HCT116 (cell line): Measurements from ENCODE around the gene SLC35E2B. TPM values are rescaled to one million over a fixed set of nuclear protein-coding genes. Genes with fewer than 3 reads are reported as not detected.

ENCODE experiments used
- ATAC-seq: fragments of 200-7000 bp; cut with Tn5 transposase; 2 replicates; pipeline ENCODE4 v1.9.1; 2020; ENCODE audit warnings: mild to moderate bottlenecking, moderate library complexity
- BruUV-seq: library from RNA; stranded (reverse); fragments of 400-500 nt; replicated peaks from 2 replicates; lab custom pipeline; 2021; lab: Mats Ljungman, UMichigan
- CTCF ChIA-PET: fragments of 300-600 bp; sonication (Branson Sonifier 250); formaldehyde crosslinking; loops from one replicate; lab custom pipeline; 2021; ENCODE audit warnings: antibody characterized with exemption; lab: Charles Lee
- POLR2A ChIA-PET: fragments of 300-600, 350-600 bp; sonication (Branson Sonifier 250); formaldehyde crosslinking; loops from one replicate; lab custom pipeline; 2021; ENCODE audit warnings: antibody characterized with exemption; lab: Charles Lee
- RAD21 ChIA-PET, 2 experiments: fragments of 300-600 bp; sonication (Branson Sonifier 250); formaldehyde crosslinking; loops; one replicate each; lab custom pipeline; 2023; ENCODE audit warnings: low total read pairs in 2 of 2; ENCODE audit not compliant: uncharacterized antibody in 2 of 2, unreplicated experiment in 2 of 2, low non-redundant PET in 1 of 2; lab: Charles Lee
- DNase-seq: peaks from one replicate; pipeline ENCODE4 v3.0.0-alpha.2; 2010; ENCODE audit warnings: low read depth, low spot score
- H2AFZ ChIP-seq: fragments of 200-600 bp; shearing (Covaris generic), sonication (generic); 2 replicates; pipeline ENCODE4 v1.6.1; 2017; ENCODE audit warnings: low read depth, mixed run types, mixed read lengths, antibody characterized with exemption, low read length; ENCODE audit not compliant: poor library complexity, severe bottlenecking
- H3K27ac ChIP-seq: 2 replicates; pipeline ENCODE4 v1.5.1; 2012; ENCODE audit warnings: low read depth, low read length
- H3K27me3 ChIP-seq: fragments of 200-600 bp; sonication (generic); 2 replicates; pipeline ENCODE4 v1.6.1; 2016; ENCODE audit warnings: mixed run types, low read length, mixed read lengths; ENCODE audit not compliant: insufficient read depth
- H3K36me3 ChIP-seq, 2 experiments: fragments of 200-500 bp in 1 of 2; fragments of 200-600 bp in 1 of 2; sonication (Bioruptor generic) in 1 of 2; sonication (generic) in 1 of 2; 2 replicates each; pipeline versions ENCODE4 v1.5.1 to v1.6.1; 2014 to 2016; ENCODE audit warnings: low read length in 2 of 2, inconsistent platforms in 1 of 2, mixed read lengths in 1 of 2, mixed run types in 1 of 2; ENCODE audit not compliant: insufficient read depth in 2 of 2, control insufficient read depth in 1 of 2
- H3K4me1 ChIP-seq, 2 experiments: fragments of 200-600 bp in 1 of 2; sonication (generic) in 1 of 2; 2 replicates each; pipeline versions ENCODE4 v1.5.1 to v1.6.1; 2012 to 2017; ENCODE audit warnings: low read length in 2 of 2, inconsistent platforms in 1 of 2, mild to moderate bottlenecking in 1 of 2, mixed read lengths in 1 of 2, mixed run types in 1 of 2, moderate library complexity in 1 of 2; ENCODE audit not compliant: insufficient read depth in 2 of 2, control insufficient read depth in 1 of 2
- H3K4me2 ChIP-seq: fragments of 200-600 bp; sonication (generic); 2 replicates; pipeline ENCODE4 v1.6.1; 2017; ENCODE audit warnings: mixed run types, low read length, mixed read lengths
- H3K4me3 ChIP-seq, 2 experiments: fragments of 200-600 bp in 1 of 2; sonication (generic) in 1 of 2; replicated peaks in 1 of 2; 2 replicates each; pipeline ENCODE4 v1.5.1; 2011 to 2016; ENCODE audit warnings: low read length in 2 of 2, control low read depth in 1 of 2, low read depth in 1 of 2, mild to moderate bottlenecking in 1 of 2, mixed read lengths in 1 of 2, mixed run types in 1 of 2
- H3K79me2 ChIP-seq: fragments of 200-600 bp; sonication (generic); 2 replicates; pipeline ENCODE4 v1.6.1; 2017; ENCODE audit warnings: mild to moderate bottlenecking, mixed run types, low read length, moderate library complexity, mixed read lengths; ENCODE audit not compliant: insufficient read depth
- H3K9ac ChIP-seq: fragments of 200-600 bp; sonication (generic); 2 replicates; pipeline ENCODE4 v1.6.1; 2016; ENCODE audit warnings: low read length, mixed read lengths
- H3K9me2 ChIP-seq: fragments of 200-600 bp; sonication (generic), shearing (Covaris generic); 2 replicates; pipeline ENCODE4 v1.6.1; 2017; ENCODE audit warnings: mixed run types, mild to moderate bottlenecking, moderate library complexity; ENCODE audit not compliant: insufficient read depth
- H3K9me3 ChIP-seq, 2 experiments: fragments of 200-500 bp in 1 of 2; fragments of 200-600 bp in 1 of 2; sonication (Bioruptor generic) in 1 of 2; sonication (generic) in 1 of 2; 2 replicates each; pipeline ENCODE4 v1.6.1; 2014 to 2017; ENCODE audit warnings: low read length in 2 of 2, mixed read lengths in 2 of 2, inconsistent platforms in 1 of 2, low read depth in 1 of 2, mild to moderate bottlenecking in 1 of 2, mixed run types in 1 of 2, moderate library complexity in 1 of 2; ENCODE audit not compliant: control insufficient read depth in 1 of 2, insufficient read depth in 1 of 2
- H4K20me1 ChIP-seq: fragments of 200-600 bp; sonication (generic), shearing (Covaris generic); 2 replicates; pipeline ENCODE4 v1.6.1; 2017; ENCODE audit warnings: mixed run types, mild to moderate bottlenecking, moderate library complexity; ENCODE audit not compliant: insufficient read depth
- EGR1 ChIP-seq: IDR thresholded peaks from 2 replicates; pipeline ENCODE4 v1.6.1; 2012; ENCODE audit warnings: low read depth
- ELF1 ChIP-seq: IDR thresholded peaks from 2 replicates; pipeline ENCODE4 v1.6.1; 2012; ENCODE audit warnings: low read depth, borderline replicate concordance
- EZH2 ChIP-seq: fragments of 200-600 bp; sonication (generic); IDR thresholded peaks from 2 replicates; pipeline ENCODE4 v1.6.1; 2017; ENCODE audit warnings: antibody characterized with exemption, mixed run types
- JUND ChIP-seq: IDR thresholded peaks from 2 replicates; pipeline ENCODE4 v1.6.1; 2012
- POLR2A ChIP-seq: IDR thresholded peaks from 2 replicates; pipeline ENCODE4 v1.7.0; 2011; ENCODE audit warnings: borderline replicate concordance; ENCODE audit not compliant: insufficient read depth, insufficient read length; ENCODE audit errors: extremely low read depth
- POLR2AphosphoS5 ChIP-seq: IDR thresholded peaks from 2 replicates; pipeline ENCODE4 v1.6.1; 2011; ENCODE audit warnings: mild to moderate bottlenecking, low read depth, low read length, moderate library complexity
- SIN3A ChIP-seq: IDR thresholded peaks from 2 replicates; pipeline ENCODE4 v1.6.1; 2012; ENCODE audit warnings: low read depth
- SP1 ChIP-seq: IDR thresholded peaks from 2 replicates; pipeline ENCODE4 v1.6.1; 2012; ENCODE audit warnings: low read depth
- TCF7L2 ChIP-seq: IDR thresholded peaks from 2 replicates; pipeline ENCODE4 v1.7.0; 2011; ENCODE audit warnings: borderline replicate concordance, inconsistent platforms; ENCODE audit not compliant: insufficient read depth, insufficient read length; ENCODE audit errors: extremely low read depth
- intact Hi-C: fragments of 100-400 bp; cut with micrococcal nuclease; formaldehyde crosslinking; loops from 2 replicates; pipeline ENCODE4 v1.10.0; 2022
- total RNA-seq: library from RNA; stranded (reverse); gene quantifications from one replicate; pipeline ENCODE4 v1.2.1, GENCODE V29; 2021; ENCODE audit not compliant: unreplicated experiment
- TF ChIP-seq, protein P1 (sequence below): IDR thresholded peaks from 2 replicates; pipeline ENCODE4 v1.6.1; 2012
- TF ChIP-seq, protein P2 (sequence below): IDR thresholded peaks from 2 replicates; pipeline ENCODE4 v1.6.1; 2012; ENCODE audit warnings: low read depth
- TF ChIP-seq, protein P3 (sequence below), 3 experiments: fragments of 200-600 bp in 1 of 3; sonication (generic) in 1 of 3; IDR thresholded peaks in 2 of 3; conservative IDR thresholded peaks in 1 of 3; 2 replicates each; pipeline ENCODE4 v1.5.1; 2012 to 2017; ENCODE audit warnings: low read depth in 2 of 3, low read length in 2 of 3, antibody characterized with exemption in 1 of 3, borderline replicate concordance in 1 of 3, control low read depth in 1 of 3, mild to moderate bottlenecking in 1 of 3, mixed read lengths in 1 of 3, mixed run types in 1 of 3, moderate library complexity in 1 of 3; ENCODE audit not compliant: insufficient read depth in 1 of 3
- TF ChIP-seq, protein P4 (sequence below): IDR thresholded peaks from 2 replicates; pipeline ENCODE4 v1.6.1; 2012
- TF ChIP-seq, protein P5 (sequence below): IDR thresholded peaks from 2 replicates; pipeline ENCODE4 v1.6.1; 2011; ENCODE audit warnings: mild to moderate bottlenecking, low read length, moderate library complexity; ENCODE audit not compliant: insufficient replicate concordance; ENCODE audit errors: extremely low read depth

SLC35E2B gene
- total RNA-seq, 1 experiment from 2014 or later = 30.3 TPM

DNA sequence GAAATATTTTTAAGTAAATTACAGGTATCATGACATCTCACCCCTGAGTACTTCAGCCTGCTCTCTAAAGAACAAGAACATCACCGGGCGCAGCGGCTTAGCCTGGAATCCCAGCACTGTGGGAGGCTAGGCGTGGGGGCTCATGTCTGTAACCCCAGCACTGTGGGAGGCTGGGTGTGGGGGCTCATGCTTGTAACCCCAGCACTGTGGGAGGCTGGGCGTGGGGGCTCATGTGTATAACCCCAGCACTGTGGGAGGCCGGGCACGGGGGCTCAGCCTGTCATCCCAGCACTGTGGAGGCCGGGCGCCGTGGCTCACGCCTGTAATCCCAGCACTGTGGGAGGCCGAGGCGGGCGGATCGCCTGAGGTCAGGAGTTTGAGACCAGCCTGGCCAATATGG lies 26.1 kb downstream of the SLC35E2B start:
- Histone ChIP-seq H3K27me3 (no peaks in the 10 kb centered on the region), H3K27ac (no peak overlapping the region), H3K9ac (no peak overlapping the region), H4K20me1 (no peaks in the 10 kb centered on the region), H3K9me3 (no peaks in the 10 kb centered on the region), H3K79me2 (no peaks in the 10 kb centered on the region), H3K36me3 (peaks cover 0 to 7% of the 10 kb centered on the region in 2 experiments; a peak in 3 of 4 replicates), H3K4me2 (no peak overlapping the region), H3K4me1 (no peaks in the 10 kb centered on the region), H3K4me3 (no peak overlapping the region), H3K9me2 (no peaks in the 10 kb centered on the region), H2AFZ (no peak overlapping the region)
- no TSS peak for BruUV-seq
- ChIA-PET POLR2A (no interaction called here), CTCF (no interaction called here), RAD21 (no interaction called here)
- intact Hi-C loops = no loop called here
- DNase-seq (no peak), ATAC-seq (no peak)
- TF ChIP-seq, protein P1, sequence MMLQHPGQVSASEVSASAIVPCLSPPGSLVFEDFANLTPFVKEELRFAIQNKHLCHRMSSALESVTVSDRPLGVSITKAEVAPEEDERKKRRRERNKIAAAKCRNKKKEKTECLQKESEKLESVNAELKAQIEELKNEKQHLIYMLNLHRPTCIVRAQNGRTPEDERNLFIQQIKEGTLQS = no peak
- TF ChIP-seq, protein P2, sequence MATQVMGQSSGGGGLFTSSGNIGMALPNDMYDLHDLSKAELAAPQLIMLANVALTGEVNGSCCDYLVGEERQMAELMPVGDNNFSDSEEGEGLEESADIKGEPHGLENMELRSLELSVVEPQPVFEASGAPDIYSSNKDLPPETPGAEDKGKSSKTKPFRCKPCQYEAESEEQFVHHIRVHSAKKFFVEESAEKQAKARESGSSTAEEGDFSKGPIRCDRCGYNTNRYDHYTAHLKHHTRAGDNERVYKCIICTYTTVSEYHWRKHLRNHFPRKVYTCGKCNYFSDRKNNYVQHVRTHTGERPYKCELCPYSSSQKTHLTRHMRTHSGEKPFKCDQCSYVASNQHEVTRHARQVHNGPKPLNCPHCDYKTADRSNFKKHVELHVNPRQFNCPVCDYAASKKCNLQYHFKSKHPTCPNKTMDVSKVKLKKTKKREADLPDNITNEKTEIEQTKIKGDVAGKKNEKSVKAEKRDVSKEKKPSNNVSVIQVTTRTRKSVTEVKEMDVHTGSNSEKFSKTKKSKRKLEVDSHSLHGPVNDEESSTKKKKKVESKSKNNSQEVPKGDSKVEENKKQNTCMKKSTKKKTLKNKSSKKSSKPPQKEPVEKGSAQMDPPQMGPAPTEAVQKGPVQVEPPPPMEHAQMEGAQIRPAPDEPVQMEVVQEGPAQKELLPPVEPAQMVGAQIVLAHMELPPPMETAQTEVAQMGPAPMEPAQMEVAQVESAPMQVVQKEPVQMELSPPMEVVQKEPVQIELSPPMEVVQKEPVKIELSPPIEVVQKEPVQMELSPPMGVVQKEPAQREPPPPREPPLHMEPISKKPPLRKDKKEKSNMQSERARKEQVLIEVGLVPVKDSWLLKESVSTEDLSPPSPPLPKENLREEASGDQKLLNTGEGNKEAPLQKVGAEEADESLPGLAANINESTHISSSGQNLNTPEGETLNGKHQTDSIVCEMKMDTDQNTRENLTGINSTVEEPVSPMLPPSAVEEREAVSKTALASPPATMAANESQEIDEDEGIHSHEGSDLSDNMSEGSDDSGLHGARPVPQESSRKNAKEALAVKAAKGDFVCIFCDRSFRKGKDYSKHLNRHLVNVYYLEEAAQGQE = no peak
- no peak for TF ChIP-seq SIN3A
- no peak for TF ChIP-seq POLR2A
- no peak for TF ChIP-seq EZH2
- TF ChIP-seq POLR2AphosphoS5 = no peak
- no peak for TF ChIP-seq JUND
- TF ChIP-seq, protein P3, sequence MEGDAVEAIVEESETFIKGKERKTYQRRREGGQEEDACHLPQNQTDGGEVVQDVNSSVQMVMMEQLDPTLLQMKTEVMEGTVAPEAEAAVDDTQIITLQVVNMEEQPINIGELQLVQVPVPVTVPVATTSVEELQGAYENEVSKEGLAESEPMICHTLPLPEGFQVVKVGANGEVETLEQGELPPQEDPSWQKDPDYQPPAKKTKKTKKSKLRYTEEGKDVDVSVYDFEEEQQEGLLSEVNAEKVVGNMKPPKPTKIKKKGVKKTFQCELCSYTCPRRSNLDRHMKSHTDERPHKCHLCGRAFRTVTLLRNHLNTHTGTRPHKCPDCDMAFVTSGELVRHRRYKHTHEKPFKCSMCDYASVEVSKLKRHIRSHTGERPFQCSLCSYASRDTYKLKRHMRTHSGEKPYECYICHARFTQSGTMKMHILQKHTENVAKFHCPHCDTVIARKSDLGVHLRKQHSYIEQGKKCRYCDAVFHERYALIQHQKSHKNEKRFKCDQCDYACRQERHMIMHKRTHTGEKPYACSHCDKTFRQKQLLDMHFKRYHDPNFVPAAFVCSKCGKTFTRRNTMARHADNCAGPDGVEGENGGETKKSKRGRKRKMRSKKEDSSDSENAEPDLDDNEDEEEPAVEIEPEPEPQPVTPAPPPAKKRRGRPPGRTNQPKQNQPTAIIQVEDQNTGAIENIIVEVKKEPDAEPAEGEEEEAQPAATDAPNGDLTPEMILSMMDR (IDR thresholded peaks at IDR 0.05 in 2 of 3, conservative IDR thresholded peaks at IDR 0.05 in 1 of 3; ENCODE audit: borderline replicate concordance in 1 of 3, insufficient read depth in 1 of 3, low read depth in 2 of 3, low read length in 2 of 3) = no peak
- TF ChIP-seq, protein P4, sequence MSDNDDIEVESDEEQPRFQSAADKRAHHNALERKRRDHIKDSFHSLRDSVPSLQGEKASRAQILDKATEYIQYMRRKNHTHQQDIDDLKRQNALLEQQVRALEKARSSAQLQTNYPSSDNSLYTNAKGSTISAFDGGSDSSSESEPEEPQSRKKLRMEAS = no peak
- no peak for TF ChIP-seq TCF7L2
- no peak for TF ChIP-seq SP1
- no peak for TF ChIP-seq EGR1
- TF ChIP-seq, protein P5, sequence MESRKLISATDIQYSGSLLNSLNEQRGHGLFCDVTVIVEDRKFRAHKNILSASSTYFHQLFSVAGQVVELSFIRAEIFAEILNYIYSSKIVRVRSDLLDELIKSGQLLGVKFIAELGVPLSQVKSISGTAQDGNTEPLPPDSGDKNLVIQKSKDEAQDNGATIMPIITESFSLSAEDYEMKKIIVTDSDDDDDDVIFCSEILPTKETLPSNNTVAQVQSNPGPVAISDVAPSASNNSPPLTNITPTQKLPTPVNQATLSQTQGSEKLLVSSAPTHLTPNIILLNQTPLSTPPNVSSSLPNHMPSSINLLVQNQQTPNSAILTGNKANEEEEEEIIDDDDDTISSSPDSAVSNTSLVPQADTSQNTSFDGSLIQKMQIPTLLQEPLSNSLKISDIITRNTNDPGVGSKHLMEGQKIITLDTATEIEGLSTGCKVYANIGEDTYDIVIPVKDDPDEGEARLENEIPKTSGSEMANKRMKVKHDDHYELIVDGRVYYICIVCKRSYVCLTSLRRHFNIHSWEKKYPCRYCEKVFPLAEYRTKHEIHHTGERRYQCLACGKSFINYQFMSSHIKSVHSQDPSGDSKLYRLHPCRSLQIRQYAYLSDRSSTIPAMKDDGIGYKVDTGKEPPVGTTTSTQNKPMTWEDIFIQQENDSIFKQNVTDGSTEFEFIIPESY = no peak
- no peak for TF ChIP-seq ELF1
